HepG2 (cell line): ENCODE data around the gene ARPC3. TPM values are rescaled to one million over a fixed set of nuclear protein-coding genes. Genes with fewer than 3 reads are reported as not detected.

Experiments used
- CEBPG ChIP-seq: IDR thresholded peaks from 2 replicates; pipeline ENCODE4 v1.6.1; 2016
- CHD4 ChIP-seq: fragments of 200-600 bp; sonication (generic); IDR thresholded peaks from 2 replicates; pipeline ENCODE4 v1.7.0; 2017; ENCODE audit warnings: mild to moderate bottlenecking, low read length, borderline replicate concordance
- ELF1 ChIP-seq: sonication (generic); formaldehyde crosslinking; IDR thresholded peaks from 2 replicates; pipeline ENCODE4 v1.4.0; 2020; ENCODE audit warnings: missing genetic modification reagents
- FOXJ3 ChIP-seq: sonication (generic); formaldehyde crosslinking; IDR thresholded peaks from 2 replicates; pipeline ENCODE4 v1.4.0; 2020; ENCODE audit warnings: missing genetic modification reagents, mild to moderate bottlenecking, borderline replicate concordance
- HES4 ChIP-seq: sonication (generic); formaldehyde crosslinking; IDR thresholded peaks from 2 replicates; pipeline ENCODE4 v1.9.0; 2021; ENCODE audit warnings: mild to moderate bottlenecking, missing genetic modification reagents, borderline replicate concordance
- HNRNPL ChIP-seq: fragments of 200-400 bp; formaldehyde crosslinking; IDR thresholded peaks from 2 replicates; pipeline ENCODE4 v1.6.1; 2017; ENCODE audit warnings: mild to moderate bottlenecking, low read depth, low read length
- KDM4B ChIP-seq: sonication (generic); formaldehyde crosslinking; IDR thresholded peaks from 2 replicates; pipeline ENCODE4 v1.4.0; 2020; ENCODE audit warnings: missing genetic modification reagents
- KLF15 ChIP-seq: sonication (generic); formaldehyde crosslinking; IDR thresholded peaks from 2 replicates; pipeline ENCODE4 v1.8.1; 2023; ENCODE audit warnings: borderline replicate concordance, mild to moderate bottlenecking, inconsistent platforms, missing genetic modification reagents, mixed read lengths
- ONECUT2 ChIP-seq: sonication (generic); formaldehyde crosslinking; IDR thresholded peaks from 2 replicates; pipeline ENCODE4 v1.4.0; 2020; ENCODE audit warnings: missing genetic modification reagents
- POLR2G ChIP-seq: fragments of 200-400 bp; formaldehyde crosslinking; IDR thresholded peaks from 2 replicates; pipeline ENCODE4 v1.6.1; 2018; ENCODE audit warnings: mild to moderate bottlenecking, low read depth, low read length, moderate library complexity
- SMC3 ChIP-seq: IDR thresholded peaks from 2 replicates; pipeline ENCODE4 v1.6.1; 2011; ENCODE audit warnings: low read length, improper control_type of control experiment
- TCF12 ChIP-seq, 2 experiments: fragments of 450-650 bp in 1 of 2; sonication (generic) in 1 of 2; formaldehyde crosslinking in 1 of 2; IDR thresholded peaks; 2 replicates each; pipeline versions ENCODE4 v1.6.1 to v1.8.0; 2017 to 2022; ENCODE audit warnings: antibody characterized with exemption in 1 of 2, mild to moderate bottlenecking in 1 of 2, missing genetic modification reagents in 1 of 2, moderate library complexity in 1 of 2
- ZFP1 ChIP-seq: IDR thresholded peaks from 2 replicates; pipeline ENCODE4 v1.6.1; 2016
- polyA plus RNA-seq, 8 experiments: library from polyadenylated mRNA; depleted of rRNA in 3 of 8; stranded (reverse) in 7 of 8; unstranded in 1 of 8; fragments of >200 nt; fragmentation: Illumina TruSeq in 4 of 8; extraction: Trizol in 4 of 8; gene quantifications; 2 replicates each; pipeline versions ENCODE4 v1.2.1 to v1.2.3, GENCODE V29; 2011 to 2016; ENCODE audit warnings: low read depth in 4 of 8, missing spikeins in 1 of 8, mixed read lengths in 1 of 8; ENCODE audit not compliant: insufficient read depth in 1 of 8
- total RNA-seq, 5 experiments: library from RNA; depleted of rRNA; stranded (reverse); fragments of >200 nt; fragmentation: Illumina TruSeq; extraction: Trizol; gene quantifications; 2 replicates each; pipeline ENCODE4 v1.2.3, GENCODE V29; 2016; ENCODE audit warnings: low read depth in 1 of 5
- TF ChIP-seq, protein P1 (sequence below), 2 experiments: IDR thresholded peaks; 2 replicates each; pipeline ENCODE4 v1.6.1; 2011 to 2012; ENCODE audit warnings: low read length in 2 of 2, borderline replicate concordance in 1 of 2, low read depth in 1 of 2, mild to moderate bottlenecking in 1 of 2, moderate library complexity in 1 of 2
- TF ChIP-seq, protein P2 (sequence below): sonication (generic); formaldehyde crosslinking; IDR thresholded peaks from 2 replicates; pipeline ENCODE4 v1.4.0; 2020; ENCODE audit warnings: mild to moderate bottlenecking, missing genetic modification reagents
- TF ChIP-seq, protein P3 (sequence below): sonication (generic); IDR thresholded peaks from 2 replicates; pipeline ENCODE4 v1.6.1; 2016; ENCODE audit warnings: low read depth, borderline replicate concordance
- TF ChIP-seq, protein P4 (sequence below): sonication (generic); formaldehyde crosslinking; IDR thresholded peaks from 2 replicates; pipeline ENCODE4 v1.5.0; 2020; ENCODE audit warnings: missing genetic modification reagents
- TF ChIP-seq, protein P5 (sequence below): sonication (generic); formaldehyde crosslinking; IDR thresholded peaks from 2 replicates; pipeline ENCODE4 v1.8.1; 2023; ENCODE audit warnings: mild to moderate bottlenecking, inconsistent platforms, moderate library complexity, missing genetic modification reagents, borderline replicate concordance

ARPC3 gene
- total and polyA plus RNA-seq, 2 of the 13 experiments (the other 11 are each of a cell fraction or from before 2014, with no cell fraction given) = 32.7 to 234 TPM

DNA sequence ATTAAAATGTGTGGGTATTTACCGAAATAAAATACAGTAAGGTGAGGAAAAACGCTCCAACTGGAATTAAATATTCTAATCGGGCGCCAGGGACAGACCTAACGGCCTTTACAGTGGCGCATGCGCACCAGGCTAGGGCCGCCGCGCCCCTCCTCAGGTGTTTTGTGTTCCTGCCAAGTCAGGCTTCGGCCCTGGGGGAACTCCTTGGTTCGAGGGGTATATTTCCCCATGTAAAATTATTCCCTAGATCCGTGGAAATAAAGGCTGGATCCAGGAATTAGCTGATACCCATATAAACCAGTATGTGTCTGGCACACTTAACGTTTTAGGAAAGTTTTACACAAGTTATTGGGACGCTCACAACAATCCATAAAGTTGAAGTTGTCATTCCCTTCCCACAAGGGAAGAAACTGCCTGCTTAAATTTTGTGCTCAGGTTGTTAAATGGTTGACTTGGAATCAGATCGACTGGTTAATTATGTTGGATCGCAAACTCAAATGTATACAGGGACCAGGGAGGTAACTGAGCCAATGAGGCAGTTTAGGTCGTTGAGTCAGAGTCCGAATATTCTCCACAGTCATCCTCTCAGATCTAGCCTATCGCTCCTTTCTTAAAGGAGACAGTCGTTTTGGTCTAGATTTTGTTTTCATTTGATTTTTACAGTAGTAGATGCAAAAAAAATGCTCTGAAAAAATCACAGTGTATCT, 46.0 kb downstream of the ARPC3 start (continued):
- TF ChIP-seq, protein P1, sequence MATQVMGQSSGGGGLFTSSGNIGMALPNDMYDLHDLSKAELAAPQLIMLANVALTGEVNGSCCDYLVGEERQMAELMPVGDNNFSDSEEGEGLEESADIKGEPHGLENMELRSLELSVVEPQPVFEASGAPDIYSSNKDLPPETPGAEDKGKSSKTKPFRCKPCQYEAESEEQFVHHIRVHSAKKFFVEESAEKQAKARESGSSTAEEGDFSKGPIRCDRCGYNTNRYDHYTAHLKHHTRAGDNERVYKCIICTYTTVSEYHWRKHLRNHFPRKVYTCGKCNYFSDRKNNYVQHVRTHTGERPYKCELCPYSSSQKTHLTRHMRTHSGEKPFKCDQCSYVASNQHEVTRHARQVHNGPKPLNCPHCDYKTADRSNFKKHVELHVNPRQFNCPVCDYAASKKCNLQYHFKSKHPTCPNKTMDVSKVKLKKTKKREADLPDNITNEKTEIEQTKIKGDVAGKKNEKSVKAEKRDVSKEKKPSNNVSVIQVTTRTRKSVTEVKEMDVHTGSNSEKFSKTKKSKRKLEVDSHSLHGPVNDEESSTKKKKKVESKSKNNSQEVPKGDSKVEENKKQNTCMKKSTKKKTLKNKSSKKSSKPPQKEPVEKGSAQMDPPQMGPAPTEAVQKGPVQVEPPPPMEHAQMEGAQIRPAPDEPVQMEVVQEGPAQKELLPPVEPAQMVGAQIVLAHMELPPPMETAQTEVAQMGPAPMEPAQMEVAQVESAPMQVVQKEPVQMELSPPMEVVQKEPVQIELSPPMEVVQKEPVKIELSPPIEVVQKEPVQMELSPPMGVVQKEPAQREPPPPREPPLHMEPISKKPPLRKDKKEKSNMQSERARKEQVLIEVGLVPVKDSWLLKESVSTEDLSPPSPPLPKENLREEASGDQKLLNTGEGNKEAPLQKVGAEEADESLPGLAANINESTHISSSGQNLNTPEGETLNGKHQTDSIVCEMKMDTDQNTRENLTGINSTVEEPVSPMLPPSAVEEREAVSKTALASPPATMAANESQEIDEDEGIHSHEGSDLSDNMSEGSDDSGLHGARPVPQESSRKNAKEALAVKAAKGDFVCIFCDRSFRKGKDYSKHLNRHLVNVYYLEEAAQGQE (IDR thresholded peaks at IDR 0.05; ENCODE audit: borderline replicate concordance in 1 of 2, low read depth in 1 of 2, low read length in 2 of 2) = peak in 1 of 2 experiments; percentile 18; a peak in 1 of 4 replicates
- TF ChIP-seq HNRNPL (no peak), HES4 (no peak), SMC3 (no peak), ZFP1 (no peak), ONECUT2 (no peak), KLF15 (CRISPR knock-in tag) (no peak), CEBPG (CRISPR knock-in tag) (no peak), KDM4B (no peak), TCF12 (IDR thresholded peaks at IDR 0.05) (no peak), TCF12 (CRISPR knock-in tag; IDR thresholded peaks at IDR 0.05) (no peak), CHD4 (no peak), FOXJ3 (CRISPR knock-in tag) (no peak), POLR2G (peak; percentile 69; the same call in 1 of the 2 replicates), ELF1 (CRISPR knock-in tag) (0 out of 2 replicates have a peak, but pooled peaks have one; percentile 15)
- TF ChIP-seq, protein P2, sequence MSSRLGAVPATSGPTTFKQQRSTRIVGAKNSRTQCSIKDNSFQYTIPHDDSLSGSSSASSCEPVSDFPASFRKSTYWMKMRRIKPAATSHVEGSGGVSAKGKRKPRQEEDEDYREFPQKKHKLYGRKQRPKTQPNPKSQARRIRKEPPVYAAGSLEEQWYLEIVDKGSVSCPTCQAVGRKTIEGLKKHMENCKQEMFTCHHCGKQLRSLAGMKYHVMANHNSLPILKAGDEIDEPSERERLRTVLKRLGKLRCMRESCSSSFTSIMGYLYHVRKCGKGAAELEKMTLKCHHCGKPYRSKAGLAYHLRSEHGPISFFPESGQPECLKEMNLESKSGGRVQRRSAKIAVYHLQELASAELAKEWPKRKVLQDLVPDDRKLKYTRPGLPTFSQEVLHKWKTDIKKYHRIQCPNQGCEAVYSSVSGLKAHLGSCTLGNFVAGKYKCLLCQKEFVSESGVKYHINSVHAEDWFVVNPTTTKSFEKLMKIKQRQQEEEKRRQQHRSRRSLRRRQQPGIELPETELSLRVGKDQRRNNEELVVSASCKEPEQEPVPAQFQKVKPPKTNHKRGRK (CRISPR knock-in tag) = no peak
- TF ChIP-seq, protein P3, sequence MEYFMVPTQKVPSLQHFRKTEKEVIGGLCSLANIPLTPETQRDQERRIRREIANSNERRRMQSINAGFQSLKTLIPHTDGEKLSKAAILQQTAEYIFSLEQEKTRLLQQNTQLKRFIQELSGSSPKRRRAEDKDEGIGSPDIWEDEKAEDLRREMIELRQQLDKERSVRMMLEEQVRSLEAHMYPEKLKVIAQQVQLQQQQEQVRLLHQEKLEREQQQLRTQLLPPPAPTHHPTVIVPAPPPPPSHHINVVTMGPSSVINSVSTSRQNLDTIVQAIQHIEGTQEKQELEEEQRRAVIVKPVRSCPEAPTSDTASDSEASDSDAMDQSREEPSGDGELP = no peak
- TF ChIP-seq, protein P4, sequence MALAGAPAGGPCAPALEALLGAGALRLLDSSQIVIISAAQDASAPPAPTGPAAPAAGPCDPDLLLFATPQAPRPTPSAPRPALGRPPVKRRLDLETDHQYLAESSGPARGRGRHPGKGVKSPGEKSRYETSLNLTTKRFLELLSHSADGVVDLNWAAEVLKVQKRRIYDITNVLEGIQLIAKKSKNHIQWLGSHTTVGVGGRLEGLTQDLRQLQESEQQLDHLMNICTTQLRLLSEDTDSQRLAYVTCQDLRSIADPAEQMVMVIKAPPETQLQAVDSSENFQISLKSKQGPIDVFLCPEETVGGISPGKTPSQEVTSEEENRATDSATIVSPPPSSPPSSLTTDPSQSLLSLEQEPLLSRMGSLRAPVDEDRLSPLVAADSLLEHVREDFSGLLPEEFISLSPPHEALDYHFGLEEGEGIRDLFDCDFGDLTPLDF (CRISPR knock-in tag) = no peak
- TF ChIP-seq, protein P5, sequence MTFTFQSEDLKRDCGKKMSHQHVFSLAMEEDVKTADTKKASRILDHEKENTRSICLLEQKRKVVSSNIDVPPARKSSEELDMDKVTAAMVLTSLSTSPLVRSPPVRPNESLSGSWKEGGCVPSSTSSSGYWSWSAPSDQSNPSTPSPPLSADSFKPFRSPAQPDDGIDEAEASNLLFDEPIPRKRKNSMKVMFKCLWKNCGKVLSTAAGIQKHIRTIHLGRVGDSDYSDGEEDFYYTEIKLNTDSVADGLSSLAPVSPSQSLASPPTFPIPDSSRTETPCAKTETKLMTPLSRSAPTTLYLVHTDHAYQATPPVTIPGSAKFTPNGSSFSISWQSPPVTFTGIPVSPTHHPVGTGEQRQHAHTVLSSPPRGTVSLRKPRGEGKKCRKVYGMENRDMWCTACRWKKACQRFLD (CRISPR knock-in tag) = no peak
